ENCODE data around the gene SLC7A6. TPM values are rescaled to one million over a fixed set of nuclear protein-coding genes. Genes with fewer than 3 reads are reported as not detected.

The SLC7A6 gene
- total and polyA plus RNA-seq, 2 of the 13 experiments (the other 11 are each of a cell fraction or from before 2014, with no cell fraction given) = 35.8 to 70.8 TPM

DNA sequence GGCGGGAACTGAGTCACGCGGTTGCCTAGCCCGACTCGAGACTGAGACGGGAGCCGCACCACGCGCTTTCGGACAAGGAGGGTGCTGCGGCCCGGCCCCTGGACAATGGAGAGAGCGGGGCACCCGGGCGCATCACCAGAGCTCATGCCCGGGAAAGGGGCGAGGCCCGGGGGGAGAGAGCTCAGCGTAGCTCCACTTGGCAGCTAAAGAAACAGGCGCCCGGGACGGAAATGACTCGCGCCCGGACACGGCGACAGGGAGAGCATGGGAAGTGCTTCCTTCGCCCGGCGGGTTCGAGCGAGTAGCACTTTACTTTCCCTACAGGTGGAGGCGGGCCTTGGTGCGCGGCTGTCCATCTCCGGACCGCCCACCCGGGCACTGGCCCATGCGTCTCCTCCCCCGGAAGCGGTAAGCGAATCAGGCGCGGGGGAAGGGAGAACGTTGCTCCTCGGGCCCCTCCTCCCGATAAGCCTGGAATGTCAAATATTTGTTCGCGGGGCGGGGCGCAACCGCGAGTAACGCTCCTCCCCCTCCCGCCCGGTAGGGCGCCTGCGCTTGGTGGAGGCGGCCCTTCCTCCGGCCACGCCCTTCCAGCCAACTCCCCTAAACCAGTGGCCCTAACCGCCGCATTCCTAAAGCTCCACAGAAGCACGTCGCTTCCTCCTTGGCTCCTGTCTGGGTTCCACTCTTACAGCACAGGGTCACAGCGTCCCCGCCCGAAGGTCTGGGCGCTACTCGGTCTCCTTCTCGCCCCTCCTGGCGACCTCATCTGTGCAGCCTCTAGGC lies 26.9 kb upstream of the SLC7A6 start (continued):
- TF ChIP-seq, protein P1, sequence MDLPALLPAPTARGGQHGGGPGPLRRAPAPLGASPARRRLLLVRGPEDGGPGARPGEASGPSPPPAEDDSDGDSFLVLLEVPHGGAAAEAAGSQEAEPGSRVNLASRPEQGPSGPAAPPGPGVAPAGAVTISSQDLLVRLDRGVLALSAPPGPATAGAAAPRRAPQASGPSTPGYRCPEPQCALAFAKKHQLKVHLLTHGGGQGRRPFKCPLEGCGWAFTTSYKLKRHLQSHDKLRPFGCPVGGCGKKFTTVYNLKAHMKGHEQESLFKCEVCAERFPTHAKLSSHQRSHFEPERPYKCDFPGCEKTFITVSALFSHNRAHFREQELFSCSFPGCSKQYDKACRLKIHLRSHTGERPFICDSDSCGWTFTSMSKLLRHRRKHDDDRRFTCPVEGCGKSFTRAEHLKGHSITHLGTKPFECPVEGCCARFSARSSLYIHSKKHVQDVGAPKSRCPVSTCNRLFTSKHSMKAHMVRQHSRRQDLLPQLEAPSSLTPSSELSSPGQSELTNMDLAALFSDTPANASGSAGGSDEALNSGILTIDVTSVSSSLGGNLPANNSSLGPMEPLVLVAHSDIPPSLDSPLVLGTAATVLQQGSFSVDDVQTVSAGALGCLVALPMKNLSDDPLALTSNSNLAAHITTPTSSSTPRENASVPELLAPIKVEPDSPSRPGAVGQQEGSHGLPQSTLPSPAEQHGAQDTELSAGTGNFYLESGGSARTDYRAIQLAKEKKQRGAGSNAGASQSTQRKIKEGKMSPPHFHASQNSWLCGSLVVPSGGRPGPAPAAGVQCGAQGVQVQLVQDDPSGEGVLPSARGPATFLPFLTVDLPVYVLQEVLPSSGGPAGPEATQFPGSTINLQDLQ (CRISPR knock-in tag; IDR thresholded peaks at IDR 0.05) = peak; percentile 58
- TF ChIP-seq ZNF563 (CRISPR knock-in tag; IDR thresholded peaks at IDR 0.05) = peak; percentile 25; the same call in 1 of the 2 replicates
- TF ChIP-seq, protein P2, sequence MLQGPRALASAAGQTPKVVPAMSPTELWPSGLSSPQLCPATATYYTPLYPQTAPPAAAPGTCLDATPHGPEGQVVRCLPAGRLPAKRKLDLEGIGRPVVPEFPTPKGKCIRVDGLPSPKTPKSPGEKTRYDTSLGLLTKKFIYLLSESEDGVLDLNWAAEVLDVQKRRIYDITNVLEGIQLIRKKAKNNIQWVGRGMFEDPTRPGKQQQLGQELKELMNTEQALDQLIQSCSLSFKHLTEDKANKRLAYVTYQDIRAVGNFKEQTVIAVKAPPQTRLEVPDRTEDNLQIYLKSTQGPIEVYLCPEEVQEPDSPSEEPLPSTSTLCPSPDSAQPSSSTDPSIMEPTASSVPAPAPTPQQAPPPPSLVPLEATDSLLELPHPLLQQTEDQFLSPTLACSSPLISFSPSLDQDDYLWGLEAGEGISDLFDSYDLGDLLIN (CRISPR knock-in tag; IDR thresholded peaks at IDR 0.05; ENCODE audit: borderline replicate concordance) = 0 out of 2 replicates have a peak, but pooled peaks have one; percentile 81
- TF ChIP-seq, protein P3, sequence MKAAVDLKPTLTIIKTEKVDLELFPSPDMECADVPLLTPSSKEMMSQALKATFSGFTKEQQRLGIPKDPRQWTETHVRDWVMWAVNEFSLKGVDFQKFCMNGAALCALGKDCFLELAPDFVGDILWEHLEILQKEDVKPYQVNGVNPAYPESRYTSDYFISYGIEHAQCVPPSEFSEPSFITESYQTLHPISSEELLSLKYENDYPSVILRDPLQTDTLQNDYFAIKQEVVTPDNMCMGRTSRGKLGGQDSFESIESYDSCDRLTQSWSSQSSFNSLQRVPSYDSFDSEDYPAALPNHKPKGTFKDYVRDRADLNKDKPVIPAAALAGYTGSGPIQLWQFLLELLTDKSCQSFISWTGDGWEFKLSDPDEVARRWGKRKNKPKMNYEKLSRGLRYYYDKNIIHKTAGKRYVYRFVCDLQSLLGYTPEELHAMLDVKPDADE (CRISPR knock-in tag; IDR thresholded peaks at IDR 0.05) = no peak
- TF ChIP-seq EP300 (IDR thresholded peaks at IDR 0.05; ENCODE audit: low read depth in 2 of 2, low read length in 2 of 2) = peak; percentile 77 to 92
- TF ChIP-seq EP300 (CRISPR knock-in tag; IDR thresholded peaks at IDR 0.05; ENCODE audit: borderline replicate concordance) = peak; percentile 82; the same call in 1 of the 2 replicates
- TF ChIP-seq, protein P4, sequence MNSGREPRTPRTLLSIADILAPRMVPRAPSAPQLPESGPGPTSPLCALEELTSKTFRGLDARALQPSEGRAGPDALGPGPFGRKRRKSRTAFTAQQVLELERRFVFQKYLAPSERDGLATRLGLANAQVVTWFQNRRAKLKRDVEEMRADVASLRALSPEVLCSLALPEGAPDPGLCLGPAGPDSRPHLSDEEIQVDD (CRISPR knock-in tag; IDR thresholded peaks at IDR 0.05; ENCODE audit: borderline replicate concordance) = no peak; the same call in 1 of the 2 replicates
- TF ChIP-seq GATAD2A (CRISPR knock-in tag; IDR thresholded peaks at IDR 0.05) = peak; percentile 68
- peak; percentile 87 for TF ChIP-seq ZEB1 (IDR thresholded peaks at IDR 0.05; ENCODE audit: insufficient replicate concordance, low read depth)
- TF ChIP-seq, protein P5, sequence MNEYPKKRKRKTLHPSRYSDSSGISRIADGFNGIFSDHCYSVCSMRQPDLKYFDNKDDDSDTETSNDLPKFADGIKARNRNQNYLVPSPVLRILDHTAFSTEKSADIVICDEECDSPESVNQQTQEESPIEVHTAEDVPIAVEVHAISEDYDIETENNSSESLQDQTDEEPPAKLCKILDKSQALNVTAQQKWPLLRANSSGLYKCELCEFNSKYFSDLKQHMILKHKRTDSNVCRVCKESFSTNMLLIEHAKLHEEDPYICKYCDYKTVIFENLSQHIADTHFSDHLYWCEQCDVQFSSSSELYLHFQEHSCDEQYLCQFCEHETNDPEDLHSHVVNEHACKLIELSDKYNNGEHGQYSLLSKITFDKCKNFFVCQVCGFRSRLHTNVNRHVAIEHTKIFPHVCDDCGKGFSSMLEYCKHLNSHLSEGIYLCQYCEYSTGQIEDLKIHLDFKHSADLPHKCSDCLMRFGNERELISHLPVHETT (CRISPR knock-in tag; conservative IDR thresholded peaks at IDR 0.05) = peak; percentile 82
- TF ChIP-seq, protein P6, sequence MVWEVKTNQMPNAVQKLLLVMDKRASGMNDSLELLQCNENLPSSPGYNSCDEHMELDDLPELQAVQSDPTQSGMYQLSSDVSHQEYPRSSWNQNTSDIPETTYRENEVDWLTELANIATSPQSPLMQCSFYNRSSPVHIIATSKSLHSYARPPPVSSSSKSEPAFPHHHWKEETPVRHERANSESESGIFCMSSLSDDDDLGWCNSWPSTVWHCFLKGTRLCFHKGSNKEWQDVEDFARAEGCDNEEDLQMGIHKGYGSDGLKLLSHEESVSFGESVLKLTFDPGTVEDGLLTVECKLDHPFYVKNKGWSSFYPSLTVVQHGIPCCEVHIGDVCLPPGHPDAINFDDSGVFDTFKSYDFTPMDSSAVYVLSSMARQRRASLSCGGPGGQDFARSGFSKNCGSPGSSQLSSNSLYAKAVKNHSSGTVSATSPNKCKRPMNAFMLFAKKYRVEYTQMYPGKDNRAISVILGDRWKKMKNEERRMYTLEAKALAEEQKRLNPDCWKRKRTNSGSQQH (CRISPR knock-in tag; IDR thresholded peaks at IDR 0.05; ENCODE audit: low read depth) = peak; percentile 87
- TF ChIP-seq PCBP2 (optimal IDR thresholded peaks at IDR 0.05; ENCODE audit: low read depth, low read length, poor library complexity, severe bottlenecking) = no peak
- TF ChIP-seq ZNF775 (CRISPR knock-in tag; IDR thresholded peaks at IDR 0.05; ENCODE audit: borderline replicate concordance) = no peak
- TF ChIP-seq ZZZ3 (CRISPR knock-in tag; IDR thresholded peaks at IDR 0.05; ENCODE audit: borderline replicate concordance) = no peak
- TF ChIP-seq ZNF660 (CRISPR knock-in tag; IDR thresholded peaks at IDR 0.05; ENCODE audit: borderline replicate concordance, low read depth) = no peak
- TF ChIP-seq RXRA (CRISPR knock-in tag; IDR thresholded peaks at IDR 0.05) = peak; percentile 86
- no peak for TF ChIP-seq TCF12 (IDR thresholded peaks at IDR 0.05)
- TF ChIP-seq TCF12 (CRISPR knock-in tag; IDR thresholded peaks at IDR 0.05) = peak; percentile 76; the same call in 1 of the 2 replicates
- TF ChIP-seq ZNF616 (CRISPR knock-in tag; IDR thresholded peaks at IDR 0.05; ENCODE audit: low read depth) = no peak; the same call in 1 of the 2 replicates
